Hepatocyte (in vitro differentiated cells): ENCODE results near the gene TEX13C.

Experiments
- CTCF ChIP-seq: fragments of 200-600 bp; sonication (generic); IDR thresholded peaks from 2 replicates; pipeline ENCODE4 v1.5.1; 2016; ENCODE audit warnings: antibody characterized with exemption, mild to moderate bottlenecking; ENCODE audit not compliant: poor library complexity
- EZH2 ChIP-seq: fragments of 200-600 bp; sonication (generic); IDR thresholded peaks from 2 replicates; pipeline ENCODE4 v1.6.1; 2016; ENCODE audit warnings: antibody characterized with exemption, mild to moderate bottlenecking, borderline replicate concordance

- TF ChIP-seq CTCF (no peak), EZH2 (no peak)
Observed at GRCh38 chrX:125293850-125294780, 25.6 kb upstream of the TEX13C start.
